H9 (cell line): Measurements from ENCODE around the gene WT1. TPM values are rescaled to one million over a fixed set of nuclear protein-coding genes. Genes with fewer than 3 reads are reported as not detected.

ENCODE experiments used
- DNase-seq: peaks from one replicate; pipeline ENCODE4 v3.0.0-alpha.2; 2017
- H2AFZ ChIP-seq: one replicate; pipeline ENCODE4 v1.6.1; 2013; ENCODE audit warnings: mild to moderate bottlenecking, low read length, control low read depth, moderate library complexity
- H2AK5ac ChIP-seq: 2 replicates; pipeline ENCODE4 v1.6.1; 2013; ENCODE audit warnings: low read length, control low read depth, mixed read lengths; ENCODE audit not compliant: insufficient read length
- H2BK120ac ChIP-seq: one replicate; pipeline ENCODE4 v1.6.1; 2013; ENCODE audit warnings: low read depth, mild to moderate bottlenecking, low read length, control low read depth, inconsistent platforms; ENCODE audit not compliant: poor library complexity, severe bottlenecking
- H2BK12ac ChIP-seq: 2 replicates; pipeline ENCODE4 v1.6.1; 2013; ENCODE audit warnings: low read length, control low read depth, mixed read lengths, low read depth; ENCODE audit not compliant: insufficient read length
- H2BK15ac ChIP-seq: 2 replicates; pipeline ENCODE4 v1.6.1; 2013; ENCODE audit warnings: low read depth, low read length, control low read depth
- H2BK20ac ChIP-seq: one replicate; pipeline ENCODE4 v1.6.1; 2013; ENCODE audit warnings: low read depth, mild to moderate bottlenecking, low read length, control low read depth, inconsistent platforms; ENCODE audit not compliant: poor library complexity, severe bottlenecking
- H2BK5ac ChIP-seq: 2 replicates; pipeline ENCODE4 v1.6.1; 2013; ENCODE audit warnings: low read length, control low read depth, mixed read lengths; ENCODE audit not compliant: insufficient read length
- H3K14ac ChIP-seq: 2 replicates; pipeline ENCODE4 v1.6.1; 2013; ENCODE audit warnings: low read length, control low read depth; ENCODE audit not compliant: insufficient read depth
- H3K18ac ChIP-seq: 2 replicates; pipeline ENCODE4 v1.6.1; 2013; ENCODE audit warnings: low read depth, mild to moderate bottlenecking, mixed read lengths, low read length, control low read depth; ENCODE audit not compliant: insufficient read length
- H3K23ac ChIP-seq: 2 replicates; pipeline ENCODE4 v1.6.1; 2013; ENCODE audit warnings: low read length, control low read depth, mixed read lengths, low read depth; ENCODE audit not compliant: insufficient read length
- H3K23me2 ChIP-seq: 2 replicates; pipeline ENCODE4 v1.6.1; 2013; ENCODE audit warnings: low read depth, mild to moderate bottlenecking, mixed read lengths, low read length, control low read depth; ENCODE audit not compliant: insufficient read length, poor library complexity, severe bottlenecking
- H3K27ac ChIP-seq: 2 replicates; pipeline ENCODE4 v1.5.1; 2013; ENCODE audit warnings: low read length, control low read depth, mixed read lengths, low read depth; ENCODE audit not compliant: insufficient read length
- H3K27me3 ChIP-seq: 2 replicates; pipeline ENCODE4 v1.6.1; 2013; ENCODE audit warnings: low read length, control low read depth, inconsistent platforms; ENCODE audit not compliant: insufficient read depth
- H3K4ac ChIP-seq: 2 replicates; pipeline ENCODE4 v1.6.1; 2013; ENCODE audit warnings: low read depth, mild to moderate bottlenecking, control low read depth, inconsistent platforms, low read length, moderate library complexity
- H3K4me1 ChIP-seq: 2 replicates; pipeline ENCODE4 v1.6.1; 2013; ENCODE audit warnings: low read length, control low read depth, inconsistent platforms; ENCODE audit not compliant: insufficient read depth
- H3K4me2 ChIP-seq: 2 replicates; pipeline ENCODE4 v1.6.1; 2013; ENCODE audit warnings: low read length, control low read depth, mixed read lengths; ENCODE audit not compliant: insufficient read length, insufficient read depth
- H3K56ac ChIP-seq: 2 replicates; pipeline ENCODE4 v1.6.1; 2013; ENCODE audit warnings: low read depth, mild to moderate bottlenecking, mixed read lengths, low read length, control low read depth; ENCODE audit not compliant: insufficient read length
- H3K79me1 ChIP-seq: 2 replicates; pipeline ENCODE4 v1.6.1; 2013; ENCODE audit warnings: low read depth, mild to moderate bottlenecking, moderate library complexity, low read length, control low read depth, inconsistent platforms; ENCODE audit not compliant: insufficient read depth, poor library complexity, severe bottlenecking
- H3K79me2 ChIP-seq: 2 replicates; pipeline ENCODE4 v1.6.1; 2013; ENCODE audit warnings: low read length, control low read depth, inconsistent platforms; ENCODE audit not compliant: insufficient read depth
- H3K9ac ChIP-seq: 2 replicates; pipeline ENCODE4 v1.6.1; 2013; ENCODE audit warnings: low read length, control low read depth, mixed read lengths; ENCODE audit not compliant: insufficient read length; ENCODE audit errors: extremely low read depth
- H3K9me3 ChIP-seq: one replicate; pipeline ENCODE4 v1.6.1; 2013; ENCODE audit warnings: low read depth, low read length, inconsistent platforms; ENCODE audit not compliant: control insufficient read depth
- H3T11ph ChIP-seq: one replicate; pipeline ENCODE4 v1.6.1; 2013; ENCODE audit warnings: mild to moderate bottlenecking, low read length, control low read depth, inconsistent platforms
- H4K20me1 ChIP-seq: one replicate; pipeline ENCODE4 v1.6.1; 2013; ENCODE audit not compliant: control insufficient read depth, insufficient read length, insufficient read depth
- H4K5ac ChIP-seq: 2 replicates; pipeline ENCODE4 v1.6.1; 2013; ENCODE audit warnings: low read depth, mild to moderate bottlenecking, mixed read lengths, low read length, control low read depth; ENCODE audit not compliant: insufficient read length
- H4K8ac ChIP-seq: replicated peaks from 2 replicates; pipeline ENCODE4 v1.6.1; 2013; ENCODE audit warnings: low read length, control low read depth, mixed read lengths, low read depth; ENCODE audit not compliant: insufficient read length
- H4K91ac ChIP-seq: 2 replicates; pipeline ENCODE4 v1.6.1; 2013; ENCODE audit warnings: low read depth, mild to moderate bottlenecking, moderate library complexity, mixed read lengths, low read length, control low read depth; ENCODE audit not compliant: insufficient read length
- H3K27ac Mint-ChIP-seq, 3 experiments: 2 replicates in 2 of 3; 3 replicates in 1 of 3; pipeline ENCODE4 v1.8.0; 2020 to 2021; ENCODE audit warnings: mixed read lengths in 3 of 3, mild to moderate bottlenecking in 1 of 3, moderate library complexity in 1 of 3
- H3K27me3 Mint-ChIP-seq: 2 replicates; pipeline ENCODE4 v1.8.0; 2021; ENCODE audit warnings: low read depth, mild to moderate bottlenecking, moderate library complexity, mixed read lengths
- H3K36me3 Mint-ChIP-seq, 3 experiments: 2 replicates in 2 of 3; 3 replicates in 1 of 3; pipeline ENCODE4 v1.8.0; 2020 to 2021; ENCODE audit warnings: low read depth in 3 of 3, mixed read lengths in 3 of 3; ENCODE audit not compliant: insufficient read depth in 1 of 3
- H3K4me1 Mint-ChIP-seq, 2 experiments: 2 replicates each; pipeline ENCODE4 v1.8.0; 2020; ENCODE audit warnings: mixed read lengths in 2 of 2
- H3K4me3 Mint-ChIP-seq, 2 experiments: 2 replicates in 1 of 2; 3 replicates in 1 of 2; pipeline ENCODE4 v1.8.0; 2020 to 2021; ENCODE audit warnings: mild to moderate bottlenecking in 2 of 2, mixed read lengths in 2 of 2, moderate library complexity in 1 of 2
- H3K9me3 Mint-ChIP-seq, 2 experiments: 2 replicates in 1 of 2; 3 replicates in 1 of 2; pipeline ENCODE4 v1.8.0; 2020; ENCODE audit warnings: mild to moderate bottlenecking in 2 of 2, mixed read lengths in 2 of 2, moderate library complexity in 1 of 2
- CTCF ChIP-seq: fragments of 200-600 bp; sonication (generic); conservative IDR thresholded peaks from 3 replicates; pipeline ENCODE4 v1.8.0; 2021; ENCODE audit warnings: antibody characterized with exemption, mild to moderate bottlenecking
- WGBS: extraction: QIAGEN DNeasy Blood & Tissue Kit; methylation state at CpG from one replicate; pipeline ENCODE4 v1.1.7; 2013; ENCODE audit warnings: missing lambda C conversion rate, low lambda C conversion rate, mixed read lengths; ENCODE audit not compliant: insufficient read length; ENCODE audit errors: extremely low coverage; 5-methylcytosine and 5-hydroxymethylcytosine counted together
- total RNA-seq: library from RNA; stranded (reverse); gene quantifications from 2 replicates; pipeline ENCODE4 v1.2.1, GENCODE V29; 2021

The WT1 gene
- total RNA-seq, 1 experiment from 2014 or later = 0.20 TPM

GRCh38 chr11:32395127-32395526, 40.2 kb downstream of the WT1 start:
- no peak overlapping the region for H4K91ac ChIP-seq
- H2BK15ac ChIP-seq = no peak overlapping the region
- Mint-ChIP-seq H3K9me3 (no peaks in the 10 kb centered on the region), H3K27me3 (peaks cover 15% of the 10 kb centered on the region), H3K4me1 (peaks cover 7 to 12% of the 10 kb centered on the region in 2 experiments), H3K36me3 (no peaks in the 10 kb centered on the region), H3K27ac (no peak overlapping the region; a peak in 1 of 7 replicates), H3K4me3 (no peak overlapping the region)
- no peak overlapping the region for H2BK5ac ChIP-seq
- no peak overlapping the region for H2BK120ac ChIP-seq
- no peak overlapping the region for H3K27ac ChIP-seq
- H4K5ac ChIP-seq = no peak overlapping the region
- no peak for TF ChIP-seq CTCF
- no peak overlapping the region for H3T11ph ChIP-seq
- no peak for DNase-seq
- no peak overlapping the region for H3K4ac ChIP-seq
- no peaks in the 10 kb centered on the region for H4K20me1 ChIP-seq
- H3K18ac ChIP-seq = no peak overlapping the region
- no peaks in the 10 kb centered on the region for H3K9me3 ChIP-seq
- H3K4me1 ChIP-seq = no peaks in the 10 kb centered on the region
- no peak overlapping the region for H3K9ac ChIP-seq
- H2BK20ac ChIP-seq = no peak overlapping the region
- no peaks in the 10 kb centered on the region for H3K27me3 ChIP-seq
- no peaks in the 10 kb centered on the region for H3K23me2 ChIP-seq
- H3K79me1 ChIP-seq = no peaks in the 10 kb centered on the region
- H3K56ac ChIP-seq = no peak overlapping the region
- H3K4me2 ChIP-seq = no peak overlapping the region
- H2AFZ ChIP-seq = no peak overlapping the region
- H3K23ac ChIP-seq = no peak overlapping the region
- H2BK12ac ChIP-seq = no peak overlapping the region
- no peak overlapping the region for H3K14ac ChIP-seq
- H3K79me2 ChIP-seq = no peaks in the 10 kb centered on the region
- no CpG with 5 or more reads among the region's 4 CpGs for WGBS
- no peak overlapping the region for H2AK5ac ChIP-seq
- H4K8ac ChIP-seq = no peak overlapping the region
